ENCODE measurements around the gene SOCS2.

SOCS2 gene

DNA sequence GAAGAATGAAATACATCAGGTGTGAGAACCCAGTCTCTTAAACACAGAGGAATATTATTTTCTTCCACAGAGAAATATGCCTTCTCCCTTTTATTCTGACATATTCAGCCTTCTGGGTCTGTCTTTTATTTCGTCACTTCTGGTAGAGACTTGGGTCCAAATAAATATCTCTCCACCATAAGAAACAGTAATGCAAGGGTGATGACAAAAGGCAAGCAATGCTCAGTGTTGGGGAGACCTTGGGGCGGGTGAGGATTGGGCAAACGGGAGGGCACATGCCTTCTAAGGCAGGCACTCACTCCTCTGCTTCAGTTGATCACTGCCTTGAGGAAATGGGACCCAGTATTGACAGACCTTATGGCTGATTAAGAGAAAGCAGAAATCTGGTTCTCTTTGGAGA lies 6.7 kb upstream of the SOCS2 start:
- Histone ChIP-seq H3K4me2 (no peak overlapping the region), H3K27me3 (peaks cover 42% of the 10 kb centered on the region), H3K4me3 (no peak overlapping the region), H3K9ac (no peak overlapping the region), H4K20me1 (peaks cover 11% of the 10 kb centered on the region), H3K4me1 (peaks cover 10% of the 10 kb centered on the region), H3K9me3 (peaks cover 3% of the 10 kb centered on the region; the same call in 1 of the 2 replicates), H3K36me3 (no peaks in the 10 kb centered on the region), H3K27ac (no peak overlapping the region)
- no peak for TF ChIP-seq Cebpa-rat (IDR thresholded peaks at IDR 0.05)

DNA sequence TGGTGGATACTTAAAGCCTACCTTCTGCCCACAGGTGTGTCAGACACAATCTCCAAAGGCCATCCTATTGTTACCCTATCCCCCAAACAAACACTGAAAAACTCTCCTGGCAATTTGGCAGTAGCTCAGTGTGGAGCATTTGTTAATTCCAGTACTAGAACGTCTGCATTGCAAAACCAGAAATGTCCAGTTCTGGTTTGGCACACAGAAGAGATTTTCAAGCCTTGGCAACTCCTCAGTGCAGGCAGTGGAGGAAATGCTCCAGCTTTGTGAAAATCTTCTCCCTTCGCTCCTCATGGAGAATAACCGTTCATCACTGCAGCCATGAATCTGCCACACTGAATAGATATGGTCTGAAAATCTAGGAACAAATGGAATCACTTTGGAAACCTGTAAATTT lies 5.3 kb upstream of the SOCS2 start:
- Histone ChIP-seq H3K9ac (no peak overlapping the region), H3K4me2 (no peak overlapping the region), H3K27ac (no peak overlapping the region), H3K4me3 (no peak overlapping the region), H3K4me1 (peaks cover 23% of the 10 kb centered on the region), H3K36me3 (no peaks in the 10 kb centered on the region), H3K27me3 (peaks cover 56% of the 10 kb centered on the region), H3K9me3 (no peaks in the 10 kb centered on the region), H4K20me1 (peaks cover 23% of the 10 kb centered on the region)
- no peak for TF ChIP-seq Cebpa-rat (IDR thresholded peaks at IDR 0.05)

DNA sequence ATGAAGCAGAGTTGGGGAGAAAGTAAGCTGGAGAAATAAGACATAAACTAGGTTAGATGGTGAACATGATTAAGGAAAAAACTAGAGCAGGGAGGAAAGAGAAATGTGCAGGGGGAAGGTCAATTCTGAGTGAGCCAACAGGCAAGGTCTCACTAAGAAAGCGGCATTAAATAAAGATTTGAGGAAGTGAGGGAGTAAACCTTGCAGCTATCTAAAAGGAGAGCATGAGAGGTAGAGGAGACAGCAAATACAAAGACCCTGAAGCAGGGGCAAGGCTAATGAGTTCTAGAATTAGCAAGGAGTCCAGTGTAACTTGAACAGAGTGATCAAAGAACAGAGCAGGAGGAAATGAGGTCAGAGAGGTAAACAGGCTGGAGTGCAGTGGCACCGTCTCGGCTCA lies 4.4 kb upstream of the SOCS2 start:
- Histone ChIP-seq H3K4me1 (peaks cover 32% of the 10 kb centered on the region), H3K27me3 (peaks cover 65% of the 10 kb centered on the region), H3K4me2 (no peak overlapping the region), H3K4me3 (no peak overlapping the region), H4K20me1 (peaks cover 32% of the 10 kb centered on the region), H3K27ac (no peak overlapping the region), H3K9me3 (no peaks in the 10 kb centered on the region), H3K9ac (no peak overlapping the region), H3K36me3 (no peaks in the 10 kb centered on the region)
- TF ChIP-seq Cebpa-rat (IDR thresholded peaks at IDR 0.05): no peak

DNA sequence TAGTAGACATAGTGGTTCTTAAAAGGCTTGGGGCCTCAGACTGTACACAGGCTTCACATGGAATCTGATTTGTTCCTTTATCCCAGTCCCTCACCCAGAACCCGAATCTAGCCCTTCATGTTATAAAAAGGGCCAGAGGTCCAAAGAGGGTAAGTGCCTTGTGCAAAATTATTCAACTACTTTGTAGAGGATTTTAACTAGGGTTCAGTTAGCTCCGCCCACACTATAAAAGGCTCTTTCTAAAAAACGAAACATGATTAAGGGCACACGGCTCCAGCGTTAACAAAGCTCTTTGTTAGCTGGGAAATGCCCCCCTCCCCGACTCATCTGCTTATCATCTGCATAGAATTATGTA lies 3.2 kb upstream of the SOCS2 start:
- Histone ChIP-seq H4K20me1 (peaks cover 44% of the 10 kb centered on the region), H3K4me3 (no peak overlapping the region), H3K27me3 (peaks cover 77% of the 10 kb centered on the region), H3K9me3 (no peaks in the 10 kb centered on the region), H3K4me1 (peaks cover 39% of the 10 kb centered on the region), H3K9ac (no peak overlapping the region), H3K4me2 (peak overlapping the region; percentile 100), H3K27ac (no peak overlapping the region), H3K36me3 (no peaks in the 10 kb centered on the region)
- TF ChIP-seq Cebpa-rat (IDR thresholded peaks at IDR 0.05): no peak

DNA sequence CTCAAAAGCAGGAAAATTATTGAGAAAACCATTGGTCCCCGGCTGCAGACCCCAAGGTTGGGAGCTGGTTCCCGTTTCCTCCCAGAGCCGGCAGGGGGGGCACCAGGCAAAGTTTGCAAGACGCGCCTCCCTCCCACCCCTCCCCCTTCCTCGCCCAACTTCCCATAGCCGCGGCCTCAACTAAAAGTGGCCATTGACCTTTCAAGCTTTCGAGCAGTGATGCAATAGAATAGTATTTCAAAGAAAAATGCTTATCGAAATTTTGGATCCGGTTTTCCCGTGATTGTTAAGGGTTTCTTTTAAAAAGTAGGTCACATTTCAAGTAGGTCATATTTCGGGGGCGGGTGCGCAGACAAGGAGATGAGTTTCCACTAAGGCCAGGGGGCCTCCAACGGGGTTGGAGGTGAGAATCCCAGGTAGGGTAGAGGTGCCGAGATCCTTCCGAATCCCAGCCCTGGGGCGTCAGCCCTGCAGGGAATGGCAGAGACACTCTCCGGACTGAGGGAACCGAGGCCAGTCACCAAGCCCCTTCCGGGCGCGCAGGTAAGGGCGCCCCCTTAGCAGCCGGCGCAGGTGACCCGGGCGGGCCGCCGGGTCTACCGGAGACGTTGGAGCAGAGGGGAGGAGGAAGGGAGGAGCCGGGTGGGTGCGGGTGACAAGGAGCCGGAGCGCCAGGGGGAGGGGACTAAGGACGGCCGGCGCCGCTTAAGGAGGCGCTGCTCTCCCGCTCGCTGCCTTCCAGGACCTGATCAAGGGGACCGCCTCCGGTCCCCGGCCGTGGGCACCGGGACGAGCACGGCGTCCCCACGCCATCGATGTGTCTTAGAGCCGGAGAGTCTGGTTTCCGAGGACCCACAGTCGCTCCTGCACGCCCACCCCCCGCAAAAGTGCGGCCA lies 2.6 kb upstream of the SOCS2 start:
- H3K9me3 ChIP-seq: no peaks in the 10 kb centered on the region
- H3K27me3 ChIP-seq: peaks cover 83% of the 10 kb centered on the region
- no peak for TF ChIP-seq Cebpa-rat (IDR thresholded peaks at IDR 0.05)
- no peaks in the 10 kb centered on the region for H3K36me3 ChIP-seq
- peaks cover 39% of the 10 kb centered on the region for H3K4me1 ChIP-seq
- peak overlapping the region; percentile 100 for H3K4me2 ChIP-seq
- peak overlapping the region; percentile 72 for H3K4me3 ChIP-seq
- peaks cover 50% of the 10 kb centered on the region for H4K20me1 ChIP-seq
- H3K27ac ChIP-seq: no peak overlapping the region
- peak overlapping the region; percentile 60 for H3K9ac ChIP-seq

DNA sequence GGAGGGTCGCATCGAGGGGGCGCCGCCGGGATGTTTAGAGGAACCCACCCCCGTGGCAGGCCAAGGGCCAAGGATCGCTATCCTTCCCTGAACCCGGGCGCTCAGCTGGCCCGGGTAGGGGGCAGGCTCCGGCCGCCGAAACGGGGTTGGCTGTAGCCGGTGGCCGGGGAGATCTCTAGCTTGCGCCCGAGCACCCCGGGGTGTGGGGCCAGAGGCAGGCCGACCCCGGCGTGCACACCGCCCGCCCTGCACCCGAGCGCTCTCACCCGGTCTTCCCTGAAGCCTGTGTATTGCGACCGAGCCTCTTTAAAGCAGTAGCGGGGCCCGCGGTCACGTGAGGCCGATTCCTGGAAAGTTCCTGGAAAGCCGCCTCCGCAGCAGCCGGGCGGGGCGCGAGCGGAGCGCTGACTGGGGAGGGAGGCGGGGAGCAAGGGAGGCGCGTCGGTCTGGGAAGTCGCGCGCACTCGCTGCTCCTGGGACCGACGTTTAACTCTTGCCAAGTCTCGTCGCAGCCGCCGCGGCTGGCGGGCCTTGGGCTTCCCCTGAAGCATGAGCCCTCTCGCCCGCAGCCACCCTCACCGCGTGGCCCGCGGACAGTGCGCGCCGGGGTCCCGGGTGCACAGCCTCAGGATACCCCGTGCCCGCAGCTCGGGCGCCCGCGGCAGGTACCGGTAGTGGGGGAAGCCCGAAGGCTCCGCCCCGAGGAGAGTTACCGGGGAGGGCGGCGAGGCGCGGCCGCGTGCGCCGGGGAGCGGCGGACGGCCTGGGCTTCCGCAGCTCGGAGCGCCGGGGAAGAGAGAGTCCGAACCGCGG lies 1.7 kb upstream of the SOCS2 start:
- Histone ChIP-seq H3K9ac (peak overlapping the region; percentile 60), H3K27ac (peak overlapping the region; percentile 41; the same call in 1 of the 2 replicates), H3K4me3 (peak overlapping the region; percentile 72)

DNA sequence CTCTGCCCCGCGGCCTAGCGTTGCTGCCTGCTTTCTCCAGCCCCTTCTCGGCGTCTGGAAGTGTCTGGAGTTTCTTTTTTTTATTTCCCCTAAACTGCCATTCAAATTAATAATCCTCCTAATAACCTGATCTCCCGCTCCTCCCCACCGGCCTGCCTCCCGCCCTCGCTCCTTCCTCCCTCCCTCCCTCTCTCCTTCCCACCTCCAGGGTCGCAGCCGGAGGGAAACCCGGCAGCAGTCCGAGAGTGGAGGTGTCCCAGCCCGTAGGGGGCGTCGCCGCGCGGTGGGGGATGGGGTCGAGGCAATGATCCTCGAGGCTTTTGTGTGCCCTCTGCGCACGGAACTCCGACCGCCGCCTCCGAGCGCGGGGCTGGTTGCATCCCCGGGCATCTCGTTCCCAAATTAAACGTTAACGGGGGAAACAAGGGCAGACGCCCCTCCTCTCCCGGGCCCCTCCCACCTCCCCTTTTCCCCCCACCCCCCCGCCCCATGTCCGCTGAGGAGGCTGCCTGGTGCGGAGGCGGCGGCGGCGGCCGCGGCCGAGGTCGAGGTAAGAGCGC lies 1.0 kb upstream of the SOCS2 start:
- Histone ChIP-seq H3K27ac (peak overlapping the region; percentile 41; the same call in 1 of the 2 replicates), H3K27me3 (peaks cover 98% of the 10 kb centered on the region), H3K9ac (peak overlapping the region; percentile 60), H3K9me3 (no peaks in the 10 kb centered on the region), H3K4me1 (peaks cover 39% of the 10 kb centered on the region), H3K4me2 (peak overlapping the region; percentile 100), H3K4me3 (peak overlapping the region; percentile 72), H4K20me1 (peaks cover 59% of the 10 kb centered on the region), H3K36me3 (no peaks in the 10 kb centered on the region)
- TF ChIP-seq Cebpa-rat (IDR thresholded peaks at IDR 0.05): no peak

More for the DNA sequence above, 1.7 kb upstream of the SOCS2 start:
- Histone ChIP-seq H3K36me3 (no peaks in the 10 kb centered on the region), H3K27me3 (peaks cover 92% of the 10 kb centered on the region), H3K9me3 (no peaks in the 10 kb centered on the region), H3K4me1 (peaks cover 39% of the 10 kb centered on the region), H3K4me2 (peak overlapping the region; percentile 100), H4K20me1 (peaks cover 59% of the 10 kb centered on the region)
- no peak for TF ChIP-seq Cebpa-rat (IDR thresholded peaks at IDR 0.05)

DNA sequence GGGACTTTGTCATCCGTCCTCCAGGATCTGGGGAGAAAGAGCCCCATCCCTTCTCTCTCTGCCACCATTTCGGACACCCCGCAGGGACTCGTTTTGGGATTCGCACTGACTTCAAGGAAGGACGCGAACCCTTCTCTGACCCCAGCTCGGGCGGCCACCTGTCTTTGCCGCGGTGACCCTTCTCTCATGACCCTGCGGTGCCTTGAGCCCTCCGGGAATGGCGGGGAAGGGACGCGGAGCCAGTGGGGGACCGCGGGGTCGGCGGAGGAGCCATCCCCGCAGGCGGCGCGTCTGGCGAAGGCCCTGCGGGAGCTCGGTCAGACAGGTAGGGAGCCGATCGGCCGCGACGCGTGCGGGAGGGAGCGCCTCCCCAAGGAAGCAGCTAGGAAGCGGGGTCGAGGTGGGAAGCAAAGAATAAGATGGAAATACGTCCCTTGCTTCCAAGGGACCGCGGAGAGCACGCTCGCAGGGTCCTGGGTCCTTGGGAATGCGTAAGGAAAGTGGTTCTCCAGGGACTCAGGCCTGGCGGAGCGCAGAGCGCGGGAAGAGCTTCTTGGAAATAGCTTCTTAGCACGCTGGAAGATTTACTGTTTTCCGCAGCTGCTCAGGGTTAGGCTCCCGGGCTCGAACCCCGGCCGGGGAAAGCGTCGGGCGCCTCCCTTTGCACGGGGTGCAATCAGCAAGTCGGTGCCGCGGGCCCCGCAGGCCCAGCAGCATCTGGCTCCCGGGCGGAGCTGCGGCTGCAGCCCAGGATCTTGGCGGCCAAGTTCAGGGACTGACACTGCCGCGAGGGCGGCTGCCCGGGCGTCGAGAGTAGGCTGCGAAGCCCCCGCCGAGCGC lies 457 bp downstream of the SOCS2 start:
- H3K36me3 ChIP-seq: no peaks in the 10 kb centered on the region
- peak overlapping the region; percentile 100 for H3K4me2 ChIP-seq
- no peak overlapping the region for H3K27ac ChIP-seq
- peak overlapping the region; percentile 72 for H3K4me3 ChIP-seq
- H3K9ac ChIP-seq: no peak overlapping the region
- peaks cover 39% of the 10 kb centered on the region for H3K4me1 ChIP-seq
- TF ChIP-seq Cebpa-rat (IDR thresholded peaks at IDR 0.05): no peak
- peaks cover 100% of the 10 kb centered on the region for H3K27me3 ChIP-seq
- H3K9me3 ChIP-seq: no peaks in the 10 kb centered on the region
- H4K20me1 ChIP-seq: peaks cover 59% of the 10 kb centered on the region

Data from BLaER1 (cell line).